Rectal smooth muscle tissue (tissue), 1 donor: Measurements from ENCODE around the gene FAM193B.

Experiments used
- H3K27ac ChIP-seq: one replicate; pipeline ENCODE4 v1.7.0; 2013; ENCODE audit warnings: low read depth, low read length, inconsistent platforms
- H3K27me3 ChIP-seq: one replicate; pipeline ENCODE4 v1.7.0; 2013; ENCODE audit warnings: low read length; ENCODE audit not compliant: control insufficient read depth, insufficient read depth
- H3K36me3 ChIP-seq: one replicate; pipeline ENCODE4 v1.7.0; 2013; ENCODE audit warnings: low read length; ENCODE audit not compliant: control insufficient read depth, insufficient read depth
- H3K4me1 ChIP-seq: one replicate; pipeline ENCODE4 v1.7.0; 2013; ENCODE audit warnings: low read length; ENCODE audit not compliant: control insufficient read depth, insufficient read depth
- H3K4me3 ChIP-seq: one replicate; pipeline ENCODE4 v1.7.0; 2013; ENCODE audit warnings: low read length
- H3K9ac ChIP-seq: one replicate; pipeline ENCODE4 v1.7.0; 2013; ENCODE audit warnings: low read length

Gene FAM193B

DNA sequence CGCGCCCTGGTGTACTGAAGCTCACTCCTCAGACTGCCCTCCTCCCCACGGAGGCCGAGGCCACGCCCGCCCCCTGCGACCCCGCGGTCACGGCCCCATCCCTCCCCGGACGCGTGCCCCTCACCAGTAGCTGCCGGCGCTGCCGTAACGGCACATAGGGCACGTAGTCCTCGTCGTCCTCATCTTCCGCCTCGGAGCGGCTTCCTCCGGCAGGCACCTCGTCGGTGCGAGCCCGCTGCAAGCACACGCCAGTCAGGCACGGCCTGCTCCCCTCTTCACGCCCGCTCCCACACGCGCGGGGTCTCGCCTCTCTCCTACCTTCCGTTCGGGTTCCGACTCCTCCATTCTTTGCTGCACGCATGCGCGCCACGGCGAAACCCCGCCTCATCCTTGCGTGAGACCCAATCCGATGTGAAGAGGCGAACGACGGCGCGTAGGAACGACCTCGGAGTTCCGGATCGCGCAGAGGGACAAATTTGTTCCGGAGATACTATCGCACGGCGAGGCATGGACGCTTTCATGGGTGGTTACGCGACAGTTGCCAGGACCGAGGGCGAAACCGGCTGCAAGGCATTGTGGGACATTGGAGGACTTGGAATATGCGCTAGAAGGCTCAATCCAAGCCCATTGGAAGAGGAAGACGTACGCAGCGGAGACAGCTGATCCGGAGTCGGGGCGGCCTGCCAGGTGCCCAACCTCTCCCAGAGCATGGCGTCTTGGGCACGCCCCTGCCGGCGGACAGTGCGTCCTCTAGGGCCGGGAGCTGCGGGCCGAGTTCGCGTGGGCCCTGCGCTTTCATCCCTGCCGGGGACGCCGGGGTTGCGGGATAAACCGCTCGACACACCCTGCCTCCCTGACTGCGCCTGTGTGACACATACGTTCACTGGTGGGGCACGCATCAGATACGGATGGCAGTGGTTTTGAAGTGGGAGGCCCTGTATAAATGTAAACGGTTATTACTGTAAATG, 37.5 kb downstream of the FAM193B start, which contains the start of gene DDX41:
DDX41 (minus strand) TSS at position 361 of the 968 bp plus-strand sequence; CDS start at position 345, 16 bp downstream.
- H3K36me3 ChIP-seq: peaks cover 25% of the 10 kb centered on the region

DNA sequence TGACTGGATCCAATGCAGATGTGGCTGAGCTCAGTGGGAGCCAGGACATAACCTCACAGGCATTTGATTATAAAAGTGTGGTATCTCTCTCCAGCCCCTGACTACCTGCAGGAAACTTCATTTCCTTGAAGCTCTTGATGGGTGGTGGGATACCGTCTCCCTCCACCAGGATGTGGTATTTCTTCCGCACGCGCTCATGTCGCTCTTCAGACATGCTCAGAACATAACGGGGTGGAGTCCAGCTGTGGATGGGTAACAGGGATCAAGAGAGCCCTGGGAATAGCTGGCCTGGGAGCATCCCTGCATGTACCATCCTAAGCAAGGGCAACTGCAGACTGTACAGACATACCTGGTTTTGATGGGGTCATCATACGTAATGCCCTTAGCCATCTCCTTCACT, 38.8 kb downstream of the FAM193B start:
- peak overlapping the region; percentile 99 for H3K4me3 ChIP-seq
- peaks cover 7% of the 10 kb centered on the region for H3K4me1 ChIP-seq
- H3K27ac ChIP-seq: no peak overlapping the region
- H3K9ac ChIP-seq: no peak overlapping the region
- no peaks in the 10 kb centered on the region for H3K27me3 ChIP-seq
- peaks cover 24% of the 10 kb centered on the region for H3K36me3 ChIP-seq

More for the DNA sequence above, 37.5 kb downstream of the FAM193B start, which contains the start of gene DDX41:
- H3K27ac ChIP-seq: peak within 1 kb of the TSS; percentile 86
- H3K9ac ChIP-seq: peak within 1 kb of the TSS; percentile 82
- H3K4me1 ChIP-seq: peaks cover 7% of the 10 kb centered on the region
- H3K4me3 ChIP-seq: peak within 1 kb of the TSS; percentile 99
- H3K27me3 ChIP-seq: no peaks in the 10 kb centered on the region

DNA sequence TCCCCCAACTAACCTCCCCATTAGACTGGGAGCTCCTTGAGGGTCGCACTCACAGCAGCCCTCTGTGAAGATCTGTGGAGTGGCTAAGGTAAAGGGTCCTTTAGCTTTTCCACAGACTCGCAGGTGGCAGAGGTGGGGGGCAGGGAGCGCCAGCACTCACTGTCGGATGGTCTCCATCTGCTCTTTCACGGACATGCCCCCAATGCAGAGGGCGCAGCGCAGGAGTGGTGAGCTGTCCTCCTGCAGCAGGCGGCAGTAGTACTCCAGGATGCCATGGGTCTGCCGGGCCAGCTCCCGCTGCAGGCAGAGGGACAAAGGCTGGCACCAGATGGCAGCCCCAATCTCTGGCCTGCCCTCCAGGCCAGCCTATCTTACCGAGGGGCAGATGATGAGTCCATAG, 39.8 kb downstream of the FAM193B start:
- H3K9ac ChIP-seq: no peak overlapping the region
- H3K27ac ChIP-seq: no peak overlapping the region
- no peaks in the 10 kb centered on the region for H3K27me3 ChIP-seq
- peaks cover 24% of the 10 kb centered on the region for H3K36me3 ChIP-seq
- no peak overlapping the region for H3K4me3 ChIP-seq
- peaks cover 7% of the 10 kb centered on the region for H3K4me1 ChIP-seq

DNA sequence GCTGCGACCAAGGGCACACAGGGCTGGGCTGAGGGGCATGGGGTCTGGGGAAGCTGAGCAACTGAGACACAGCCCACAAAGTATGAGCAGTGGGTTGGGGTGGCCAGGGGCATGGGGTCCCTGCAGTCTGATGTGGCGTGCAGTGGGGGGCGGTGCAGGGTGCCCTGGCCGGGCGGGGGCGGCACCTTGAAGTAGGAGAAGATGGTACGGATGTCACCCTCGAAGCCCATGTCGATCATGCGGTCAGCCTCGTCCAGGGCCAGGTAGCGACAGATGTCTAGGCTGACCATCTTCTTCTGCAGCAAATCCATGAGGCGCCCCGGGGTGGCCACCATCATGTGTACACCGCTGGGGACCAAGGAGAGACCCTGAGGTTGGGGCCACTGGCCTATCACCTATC, 40.9 kb downstream of the FAM193B start:
- Histone ChIP-seq H3K36me3 (peaks cover 24% of the 10 kb centered on the region), H3K4me1 (peaks cover 7% of the 10 kb centered on the region), H3K27me3 (no peaks in the 10 kb centered on the region), H3K4me3 (no peak overlapping the region), H3K9ac (no peak overlapping the region), H3K27ac (no peak overlapping the region)

DNA sequence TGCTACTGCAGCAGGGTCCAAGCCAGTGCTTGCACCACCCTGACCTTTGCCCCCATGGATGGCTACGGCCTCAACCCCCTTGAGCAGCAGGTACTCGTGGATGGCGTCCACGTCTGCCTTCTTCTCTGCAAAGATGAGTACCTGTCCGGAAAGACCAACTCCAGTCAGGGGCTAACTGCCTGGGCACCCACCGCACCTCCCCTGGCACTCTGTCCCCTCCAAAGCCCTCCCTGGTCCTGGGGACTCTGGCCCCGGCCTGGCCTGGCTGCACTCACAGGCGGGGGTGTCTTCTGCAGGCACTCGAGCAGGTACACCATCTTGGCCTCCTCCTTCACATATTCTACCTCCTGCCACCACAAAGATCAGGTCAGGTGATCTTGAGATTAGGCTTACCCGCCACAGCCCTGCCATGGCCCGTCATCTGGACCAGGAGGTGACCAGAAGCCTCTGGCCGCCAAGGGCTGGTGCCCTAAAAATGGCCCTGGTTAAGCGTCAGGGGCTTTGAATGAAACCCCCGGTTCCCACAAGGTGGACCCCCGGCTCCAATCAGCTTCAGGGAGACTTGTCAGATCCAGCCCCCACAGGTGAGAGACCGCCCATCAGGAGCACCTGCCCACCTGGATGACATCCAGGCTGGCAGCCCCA, 41.5 kb downstream of the FAM193B start:
- Histone ChIP-seq H3K4me1 (peaks cover 7% of the 10 kb centered on the region), H3K9ac (no peak overlapping the region), H3K27ac (no peak overlapping the region), H3K27me3 (no peaks in the 10 kb centered on the region), H3K36me3 (peaks cover 24% of the 10 kb centered on the region), H3K4me3 (no peak overlapping the region)

DNA sequence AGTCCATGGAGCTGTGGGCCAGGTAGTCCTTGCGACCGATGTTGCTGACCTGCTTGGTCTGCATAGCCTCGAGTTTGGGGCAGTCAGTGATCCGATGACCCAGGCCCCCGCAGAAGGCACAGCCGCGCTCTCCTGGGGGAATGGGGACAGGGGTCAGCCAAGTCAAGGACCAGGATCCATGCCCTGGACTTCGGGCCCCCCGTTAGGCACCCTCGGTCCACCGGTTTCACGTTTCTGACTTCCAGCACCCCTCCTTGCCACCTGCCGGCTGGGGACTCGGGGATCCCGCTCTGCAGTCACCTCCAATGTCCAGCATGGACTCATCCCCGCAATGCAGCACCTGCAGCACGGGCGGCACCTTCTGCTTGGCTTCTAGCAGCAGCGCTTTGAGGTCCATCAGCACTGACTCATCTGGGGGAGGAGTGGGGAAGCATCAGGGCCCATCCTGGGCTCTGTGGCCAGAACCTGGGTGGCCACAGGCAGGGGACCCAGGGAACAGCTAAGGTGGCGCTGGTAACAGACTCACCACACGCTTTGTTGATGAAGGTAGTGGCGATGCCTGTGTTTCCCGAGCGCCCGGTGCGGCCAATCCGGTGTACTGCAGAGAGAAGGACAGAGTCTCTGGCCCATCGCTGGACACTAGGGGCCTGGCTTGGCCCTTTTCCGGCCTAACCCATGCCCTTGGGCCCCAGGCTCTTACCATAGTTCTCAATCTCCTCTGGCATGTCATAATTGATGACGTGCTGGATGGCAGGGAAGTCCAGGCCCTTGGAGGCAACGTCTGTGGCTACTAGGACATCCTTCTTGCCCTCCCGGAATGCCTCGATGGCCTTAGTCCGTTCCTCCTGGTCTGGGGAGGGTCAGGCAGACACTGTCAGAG, 42.3 kb downstream of the FAM193B start:
- H3K36me3 ChIP-seq: peaks cover 24% of the 10 kb centered on the region
- H3K4me3 ChIP-seq: no peak overlapping the region
- no peak overlapping the region for H3K9ac ChIP-seq
- H3K4me1 ChIP-seq: peaks cover 7% of the 10 kb centered on the region
- H3K27ac ChIP-seq: no peak overlapping the region
- H3K27me3 ChIP-seq: no peaks in the 10 kb centered on the region

DNA sequence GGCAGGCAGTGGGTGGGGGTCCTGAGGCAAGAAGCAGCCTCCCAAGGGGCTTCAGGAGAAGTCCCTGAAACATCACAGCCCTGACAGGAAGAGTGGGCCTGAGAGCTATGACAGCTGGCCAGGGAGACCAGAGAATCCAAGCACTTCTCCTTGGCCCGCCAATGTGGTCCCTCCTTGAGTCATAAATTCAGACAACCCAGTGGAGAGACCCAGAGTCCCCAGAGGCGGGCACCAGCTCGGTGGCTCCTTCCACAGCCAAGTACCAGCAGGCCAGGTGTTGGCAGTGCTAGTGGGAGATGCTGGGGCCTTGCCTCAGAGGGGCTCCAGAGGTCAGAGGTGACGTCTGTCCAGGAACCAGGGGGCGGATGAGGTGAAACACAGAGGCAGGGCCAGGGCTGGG, 43.2 kb downstream of the FAM193B start:
- no peak overlapping the region for H3K4me3 ChIP-seq
- H3K27me3 ChIP-seq: no peaks in the 10 kb centered on the region
- peaks cover 5% of the 10 kb centered on the region for H3K4me1 ChIP-seq
- no peak overlapping the region for H3K27ac ChIP-seq
- H3K9ac ChIP-seq: no peak overlapping the region
- H3K36me3 ChIP-seq: peaks cover 24% of the 10 kb centered on the region

DNA sequence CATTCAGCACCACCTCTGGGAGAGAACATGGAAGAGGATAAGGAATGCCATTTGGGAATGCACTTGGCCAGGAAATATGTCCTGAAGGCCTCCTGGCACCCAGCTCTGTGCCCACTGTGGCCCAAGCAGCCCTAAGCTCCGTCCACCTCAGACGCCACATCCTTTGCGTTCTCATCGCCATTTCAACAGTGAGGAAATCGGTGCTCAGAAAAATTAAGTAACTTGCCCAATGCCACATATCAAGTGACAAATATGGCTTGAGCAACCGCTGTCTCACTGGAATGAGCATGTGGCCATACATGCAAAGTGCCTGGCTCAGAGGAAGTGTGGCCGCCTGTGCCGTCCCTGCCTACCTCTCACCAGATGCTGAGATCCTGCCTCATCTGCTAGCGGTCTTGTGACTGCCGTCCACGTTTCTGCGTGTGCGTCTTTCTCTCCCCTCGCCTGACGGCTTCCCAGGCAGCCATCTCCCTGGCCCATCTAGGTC, 43.8 kb downstream of the FAM193B start:
- H3K27me3 ChIP-seq: no peaks in the 10 kb centered on the region
- H3K4me3 ChIP-seq: no peak overlapping the region
- H3K9ac ChIP-seq: no peak overlapping the region
- no peak overlapping the region for H3K27ac ChIP-seq
- H3K4me1 ChIP-seq: no peaks in the 10 kb centered on the region
- H3K36me3 ChIP-seq: peaks cover 24% of the 10 kb centered on the region

DNA sequence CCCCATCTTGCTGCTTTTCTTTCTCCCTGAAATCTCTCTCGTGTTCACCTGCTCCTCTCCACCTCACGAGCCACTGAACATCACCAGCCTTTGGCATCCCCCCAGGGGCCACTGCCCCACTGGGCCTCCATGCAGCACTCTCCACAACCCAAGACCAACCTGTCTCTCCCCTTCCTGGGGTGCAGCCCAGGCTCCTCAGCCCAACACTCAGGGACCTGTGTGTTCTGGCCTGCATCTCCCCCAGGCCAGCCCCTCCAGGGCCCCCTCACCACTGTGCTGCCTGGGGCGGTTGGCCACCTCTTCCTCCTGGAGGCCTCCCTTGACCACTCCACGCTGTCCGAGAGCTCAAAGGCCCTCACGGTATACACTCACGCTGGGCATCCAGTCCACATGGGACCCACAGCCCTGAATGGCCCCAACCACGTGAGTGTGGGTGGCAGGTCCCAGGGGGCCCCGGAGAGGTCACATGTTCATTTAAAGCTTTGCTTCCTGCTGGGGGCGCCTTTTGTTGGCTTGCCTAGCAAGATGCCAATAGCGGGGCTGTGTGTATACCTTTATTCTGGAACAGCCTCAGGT, 44.3 kb downstream of the FAM193B start:
- Histone ChIP-seq H3K27me3 (no peaks in the 10 kb centered on the region), H3K27ac (no peak overlapping the region), H3K36me3 (peaks cover 23% of the 10 kb centered on the region), H3K4me3 (peak overlapping the region; percentile 58), H3K9ac (no peak overlapping the region), H3K4me1 (no peaks in the 10 kb centered on the region)

DNA sequence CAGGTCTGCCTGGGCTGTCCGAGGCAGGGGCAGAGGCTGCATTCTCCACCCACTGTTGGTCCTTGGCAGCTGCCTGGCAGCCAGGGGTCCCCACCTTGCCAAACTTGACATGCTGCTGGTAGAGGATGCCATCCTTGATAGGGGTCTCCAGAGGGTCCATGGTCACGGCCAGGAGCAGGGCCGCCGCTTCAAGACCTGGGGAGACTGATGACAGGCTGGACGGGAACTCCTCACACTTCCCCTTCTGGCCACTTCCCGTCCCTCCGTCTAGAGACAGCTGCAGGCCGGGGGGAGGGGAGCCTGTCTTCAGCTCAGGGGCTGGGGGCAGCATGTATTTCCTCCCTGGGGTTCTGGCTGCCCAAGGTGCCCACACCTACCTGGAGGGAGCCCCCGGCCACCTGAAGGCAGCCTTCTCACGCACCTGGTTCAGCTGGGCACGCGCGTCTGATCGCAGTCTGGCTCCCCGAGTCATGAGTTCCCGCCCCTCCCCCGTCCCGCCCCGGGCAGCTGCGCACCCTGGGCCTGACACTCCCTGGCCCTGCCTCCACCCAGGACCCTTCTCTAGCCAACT, 44.9 kb downstream of the FAM193B start, which contains the start of gene DOK3:
DOK3 (minus strand) TSS at position 446 of the 571 bp plus-strand sequence; CDS start at position 160, 286 bp downstream.
- no peaks in the 10 kb centered on the region for H3K27me3 ChIP-seq
- H3K27ac ChIP-seq: peak within 1 kb of the TSS; percentile 5
- no peak within 1 kb of the TSS for H3K9ac ChIP-seq
- peaks cover 17% of the 10 kb centered on the region for H3K36me3 ChIP-seq
- H3K4me1 ChIP-seq: no peaks in the 10 kb centered on the region
- H3K4me3 ChIP-seq: peak within 1 kb of the TSS; percentile 58

DNA sequence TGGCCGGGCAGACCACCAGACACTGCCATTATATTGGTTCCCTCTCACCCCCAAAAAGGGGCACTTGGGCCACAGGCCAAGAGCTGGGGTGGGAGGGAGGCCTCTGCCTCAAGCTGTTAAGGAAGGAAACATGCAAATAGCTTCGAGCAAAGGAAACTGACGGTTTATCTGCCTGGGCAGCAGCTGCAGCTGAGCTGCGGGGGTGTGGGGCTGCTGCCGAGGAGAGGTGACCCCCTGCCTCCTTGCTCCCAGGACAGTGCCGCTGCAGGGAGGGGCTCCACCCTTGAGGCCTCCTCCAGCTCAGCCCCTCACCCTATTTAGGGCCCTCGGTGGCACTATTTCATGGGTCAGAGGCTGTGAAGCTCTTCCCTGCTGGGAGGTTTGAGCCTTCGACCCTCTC, 45.5 kb downstream of the FAM193B start:
- Histone ChIP-seq H3K27me3 (no peaks in the 10 kb centered on the region), H3K27ac (peak overlapping the region; percentile 5), H3K4me3 (peak overlapping the region; percentile 58), H3K36me3 (peaks cover 15% of the 10 kb centered on the region), H3K9ac (no peak overlapping the region), H3K4me1 (no peaks in the 10 kb centered on the region)
